Fibroblast of villous mesenchyme (primary cell): ENCODE data around the gene UBE4B. TPM values are rescaled to one million over a fixed set of nuclear protein-coding genes. Genes with fewer than 3 reads are reported as not detected.
"Not testable (repeated sequence)": the region's sequence is repeated elsewhere in the genome, so short reads cannot be mapped to it uniquely, and the experiment has no call there.

Experiments used
- DNase-seq: peaks from one replicate; pipeline ENCODE4 v3.0.0-alpha.2; 2010; ENCODE audit warnings: low read depth
- H3K4me3 ChIP-seq: 2 replicates; pipeline ENCODE4 v1.5.1; 2011; ENCODE audit warnings: low read depth, mild to moderate bottlenecking, low read length
- total RNA-seq: library from RNA; depleted of rRNA; stranded (reverse); fragments of >200 nt; gene quantifications from 2 replicates; pipeline ENCODE4 v1.2.3, GENCODE V29; 2012
- TF ChIP-seq, protein P1 (sequence below): IDR thresholded peaks from 2 replicates; pipeline ENCODE4 v1.5.1; 2012; ENCODE audit warnings: low read depth, mild to moderate bottlenecking, low read length; ENCODE audit not compliant: insufficient read depth

The UBE4B gene
- total RNA-seq, 1 donor, result 47.9 TPM

DNA sequence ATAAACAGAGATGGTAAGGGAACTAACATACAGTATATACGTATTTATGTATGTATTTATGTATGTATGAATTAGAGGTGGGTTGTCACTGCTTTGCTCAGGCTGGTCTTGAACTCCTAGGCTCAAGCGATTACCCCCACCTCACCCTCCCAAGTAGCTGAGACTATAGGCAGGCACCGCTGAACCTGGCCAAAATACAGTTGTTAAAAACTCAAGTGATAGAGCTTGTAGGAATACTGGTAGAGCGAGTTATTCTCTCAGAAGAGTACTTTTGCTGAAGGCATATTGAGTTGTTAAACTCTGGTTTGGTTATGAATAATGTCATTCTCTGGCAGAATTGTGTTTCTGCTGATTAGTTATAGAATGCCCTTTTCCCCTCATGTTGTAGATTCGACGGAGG is 38.9 kb downstream of the UBE4B start:
- no peak overlapping the region for H3K4me3 ChIP-seq
- DNase-seq, result no peak
- TF ChIP-seq, protein P1, sequence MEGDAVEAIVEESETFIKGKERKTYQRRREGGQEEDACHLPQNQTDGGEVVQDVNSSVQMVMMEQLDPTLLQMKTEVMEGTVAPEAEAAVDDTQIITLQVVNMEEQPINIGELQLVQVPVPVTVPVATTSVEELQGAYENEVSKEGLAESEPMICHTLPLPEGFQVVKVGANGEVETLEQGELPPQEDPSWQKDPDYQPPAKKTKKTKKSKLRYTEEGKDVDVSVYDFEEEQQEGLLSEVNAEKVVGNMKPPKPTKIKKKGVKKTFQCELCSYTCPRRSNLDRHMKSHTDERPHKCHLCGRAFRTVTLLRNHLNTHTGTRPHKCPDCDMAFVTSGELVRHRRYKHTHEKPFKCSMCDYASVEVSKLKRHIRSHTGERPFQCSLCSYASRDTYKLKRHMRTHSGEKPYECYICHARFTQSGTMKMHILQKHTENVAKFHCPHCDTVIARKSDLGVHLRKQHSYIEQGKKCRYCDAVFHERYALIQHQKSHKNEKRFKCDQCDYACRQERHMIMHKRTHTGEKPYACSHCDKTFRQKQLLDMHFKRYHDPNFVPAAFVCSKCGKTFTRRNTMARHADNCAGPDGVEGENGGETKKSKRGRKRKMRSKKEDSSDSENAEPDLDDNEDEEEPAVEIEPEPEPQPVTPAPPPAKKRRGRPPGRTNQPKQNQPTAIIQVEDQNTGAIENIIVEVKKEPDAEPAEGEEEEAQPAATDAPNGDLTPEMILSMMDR, result no peak

- not testable (repeated sequence) for DNase-seq, H3K4me3 ChIP-seq
Observed at GRCh38 chr1:10073371-10073770, 40.6 kb downstream of the UBE4B start.

- no peak overlapping the region for H3K4me3 ChIP-seq
- TF ChIP-seq, protein P1, result no peak
- DNase-seq, result peak; percentile 93
Observed at GRCh38 chr1:10074059-10074851, 41.5 kb downstream of the UBE4B start.

DNA sequence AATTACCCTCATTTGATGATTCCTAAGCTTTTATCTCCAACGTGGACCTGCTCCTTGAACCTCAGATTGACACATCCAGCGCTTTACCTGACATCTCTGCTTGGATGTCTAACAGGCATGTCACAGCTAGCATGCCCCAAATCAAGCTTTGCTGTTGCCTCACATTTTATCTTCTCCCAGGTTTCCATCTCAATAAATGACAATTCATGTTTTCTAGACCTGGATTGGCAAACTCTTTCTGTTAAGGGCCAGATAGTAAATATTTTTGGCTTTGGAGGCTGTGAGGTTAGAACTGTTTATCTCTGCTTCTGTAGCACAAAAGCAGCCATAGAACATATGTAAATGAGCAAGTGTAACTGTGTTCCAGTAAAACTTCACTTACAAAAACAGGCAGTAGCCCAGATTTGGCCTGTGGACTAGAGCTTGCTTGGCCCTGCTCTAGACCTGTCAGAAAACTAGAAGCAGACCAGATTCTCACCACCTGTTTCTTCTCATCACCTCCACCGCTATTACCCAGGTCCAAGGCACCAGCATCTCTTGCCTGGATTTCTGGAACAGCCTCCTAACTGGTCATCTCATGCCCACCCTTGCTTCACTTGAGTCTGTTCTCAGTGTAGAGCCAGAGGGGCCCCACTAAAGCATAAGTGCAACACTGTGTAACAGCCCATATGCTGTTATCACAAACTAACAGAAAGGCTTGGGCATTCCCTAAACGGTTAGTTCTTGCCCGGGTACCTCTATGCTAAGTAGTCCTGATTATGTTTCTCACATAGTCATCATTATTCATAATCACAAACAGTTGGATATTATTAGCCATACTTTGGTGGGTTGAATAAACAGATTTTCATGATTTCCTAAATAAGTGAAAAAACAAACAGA is 42.3 kb downstream of the UBE4B start:
- no peak overlapping the region for H3K4me3 ChIP-seq
- peak; percentile 61 for DNase-seq

DNA sequence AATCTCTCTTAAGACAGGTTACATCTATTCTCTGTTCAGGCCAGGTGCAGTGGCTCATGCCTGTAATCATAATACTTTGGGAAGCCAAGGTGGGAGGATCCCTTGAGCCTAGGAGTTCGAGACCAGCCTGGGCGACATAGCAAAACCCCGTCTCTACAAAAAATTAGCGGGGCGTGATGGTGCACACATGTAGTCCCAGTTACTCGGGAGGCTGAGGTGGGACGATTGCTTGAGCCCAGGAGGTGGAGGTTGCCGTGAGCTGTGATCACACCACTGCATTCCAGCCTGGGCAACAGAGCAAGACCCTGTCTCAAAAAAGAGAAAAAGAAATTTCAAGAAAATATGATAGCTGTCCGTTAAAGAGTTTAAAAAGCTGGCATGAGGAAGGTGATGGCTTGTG is 43.0 kb downstream of the UBE4B start:
- no peak for DNase-seq
- TF ChIP-seq, protein P1, result no peak
- H3K4me3 ChIP-seq, result no peak overlapping the region

More for the DNA sequence above, 42.3 kb downstream of the UBE4B start:
- TF ChIP-seq, protein P1, result no peak

- H3K4me3 ChIP-seq, result no peak overlapping the region
- TF ChIP-seq, protein P1, result no peak
- peak; percentile 85 for DNase-seq
Observed at GRCh38 chr1:10078494-10078893, 45.7 kb downstream of the UBE4B start.

DNA sequence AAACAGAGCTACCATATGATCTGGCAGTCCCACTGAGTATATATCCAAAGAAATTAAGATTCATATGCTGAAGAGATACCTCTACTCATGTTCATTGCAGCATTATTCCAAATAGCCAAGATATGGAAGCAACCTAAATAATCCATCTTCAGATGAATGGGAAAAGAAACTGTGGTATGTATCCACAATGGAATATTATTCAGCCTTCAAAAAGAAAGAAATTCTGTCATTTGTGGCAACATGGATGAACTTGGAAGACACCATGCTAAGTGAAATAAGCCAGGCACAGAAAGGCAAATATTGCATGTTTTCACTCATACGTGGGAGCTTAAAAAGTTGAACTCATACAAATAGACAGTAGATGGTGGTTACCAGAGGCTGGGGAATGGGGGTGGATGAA is 47.8 kb downstream of the UBE4B start:
- TF ChIP-seq, protein P1, result no peak
- H3K4me3 ChIP-seq, result no peak overlapping the region
- no peak for DNase-seq
